ENCODE results near the gene ALOXE3.

ALOXE3 gene

GRCh38 chr17:8144401-8145231 is 26.3 kb upstream of the ALOXE3 start:
- H3K4me3 ChIP-seq (ENCODE audit: low read depth, low read length), result no peak overlapping the region
- no peak for TF ChIP-seq CTCF (IDR thresholded peaks at IDR 0.05; ENCODE audit: low read depth, low read length)
- in situ Hi-C loops (cut with HindIII; ENCODE audit: low sequenced_read_pairs), result no loop called here
- no peak for DNase-seq (ENCODE audit: low read depth, low spot score)

- in situ Hi-C loops (cut with HindIII; ENCODE audit: low sequenced_read_pairs), result no loop called here
- no peak for DNase-seq (ENCODE audit: low read depth, low spot score)
- no peak overlapping the region for H3K4me3 ChIP-seq (ENCODE audit: low read depth, low read length)
- TF ChIP-seq CTCF (IDR thresholded peaks at IDR 0.05; ENCODE audit: low read depth, low read length), result no peak
These were observed 25.5 kb upstream of the ALOXE3 start for GRCh38 chr17:8143581-8144400.

GRCh38 chr17:8142887-8143580 is 24.7 kb upstream of the ALOXE3 start:
- H3K4me3 ChIP-seq (ENCODE audit: low read depth, low read length), result no peak overlapping the region
- DNase-seq (ENCODE audit: low read depth, low spot score), result no peak
- TF ChIP-seq CTCF (IDR thresholded peaks at IDR 0.05; ENCODE audit: low read depth, low read length), result no peak
- in situ Hi-C loops (cut with HindIII; ENCODE audit: low sequenced_read_pairs), result no loop called here

- DNase-seq (ENCODE audit: low read depth, low spot score), result no peak
- no peak overlapping the region for H3K4me3 ChIP-seq (ENCODE audit: low read depth, low read length)
- TF ChIP-seq CTCF (IDR thresholded peaks at IDR 0.05; ENCODE audit: low read depth, low read length), result no peak
- in situ Hi-C loops (cut with HindIII; ENCODE audit: low sequenced_read_pairs), result no loop called here
These were observed 24.0 kb upstream of the ALOXE3 start for GRCh38 chr17:8142158-8142886.

- H3K4me3 ChIP-seq (ENCODE audit: low read depth, low read length), result no peak overlapping the region
- no peak for DNase-seq (ENCODE audit: low read depth, low spot score)
- in situ Hi-C loops (cut with HindIII; ENCODE audit: low sequenced_read_pairs), result no loop called here
These were observed 23.4 kb upstream of the ALOXE3 start for GRCh38 chr17:8141741-8142140.

More at GRCh38 chr17:8141741-8142140, 23.4 kb upstream of the ALOXE3 start:
- TF ChIP-seq CTCF (IDR thresholded peaks at IDR 0.05; ENCODE audit: low read depth, low read length), result no peak

All from astrocyte of the spinal cord (primary cell).